Endothelial cell of hepatic sinusoid (primary cell): ENCODE results near the gene RASGRF1.
"Not testable (repeated sequence)": the region's sequence is repeated elsewhere in the genome, so short reads cannot be mapped to it uniquely, and the experiment has no call there.

Source experiments
- in situ Hi-C: cut with HindIII; loops from 2 replicates; pipeline ENCODE4 v1.10.0; 2017; ENCODE audit warnings: low sequenced_read_pairs

RASGRF1 gene

GRCh38 chr15:79042213-79042928 is 48.2 kb downstream of the RASGRF1 start:
- in situ Hi-C loops = loop anchor here (10.0 kb wide), 1 partner anchor 82 kb away; no protein-coding TSS in a partner anchor

GRCh38 chr15:79041601-79042168 is 48.9 kb downstream of the RASGRF1 start:
- in situ Hi-C loops = loop anchor here (10.0 kb wide), 1 partner anchor 83 kb away; no protein-coding TSS in a partner anchor

GRCh38 chr15:79037848-79038247 is 52.7 kb downstream of the RASGRF1 start:
- in situ Hi-C loops = no loop called here

- in situ Hi-C loops = no loop called here
Observed at GRCh38 chr15:79036323-79036722, 54.3 kb downstream of the RASGRF1 start.

- in situ Hi-C loops = no loop called here
Observed at GRCh38 chr15:79035814-79036213, 54.8 kb downstream of the RASGRF1 start.

GRCh38 chr15:79035111-79035601 is 55.4 kb downstream of the RASGRF1 start:
- in situ Hi-C loops = no loop called here

GRCh38 chr15:79034284-79034683 is 56.3 kb downstream of the RASGRF1 start:
- in situ Hi-C loops = loop anchor here (5.0 kb wide), 2 partner anchors 53 to 148 kb away; no protein-coding TSS in a partner anchor

GRCh38 chr15:79032656-79033055 is 57.9 kb downstream of the RASGRF1 start:
- in situ Hi-C loops = loop anchor here (5.0 kb wide), 2 partner anchors 55 to 150 kb away; no protein-coding TSS in a partner anchor

- in situ Hi-C loops = loop anchor here (5.0 kb wide), 2 partner anchors 55 to 150 kb away; no protein-coding TSS in a partner anchor
Observed at GRCh38 chr15:79031821-79032220, 58.8 kb downstream of the RASGRF1 start.

- in situ Hi-C loops = loop anchor here (5.0 kb wide), 2 partner anchors 56 to 151 kb away; no protein-coding TSS in a partner anchor
Observed at GRCh38 chr15:79031201-79031600, 59.4 kb downstream of the RASGRF1 start.

GRCh38 chr15:79030470-79030869 is 60.1 kb downstream of the RASGRF1 start:
- in situ Hi-C loops = loop anchor here (5.0 kb wide), 2 partner anchors 57 to 152 kb away; no protein-coding TSS in a partner anchor

GRCh38 chr15:79028411-79028964 is 62.1 kb downstream of the RASGRF1 start:
- in situ Hi-C loops = no loop called here

- in situ Hi-C loops = no loop called here
Observed at GRCh38 chr15:79027532-79028410, 62.8 kb downstream of the RASGRF1 start.

- in situ Hi-C loops = no loop called here
Observed at GRCh38 chr15:79025802-79026201, 64.8 kb downstream of the RASGRF1 start.

GRCh38 chr15:79025201-79025600 is 65.4 kb downstream of the RASGRF1 start:
- in situ Hi-C loops = no loop called here

GRCh38 chr15:79024493-79024892 is 66.1 kb downstream of the RASGRF1 start:
- in situ Hi-C loops = not testable (repeated sequence)

GRCh38 chr15:79023918-79024317 is 66.7 kb downstream of the RASGRF1 start:
- in situ Hi-C loops = no loop called here

GRCh38 chr15:79023546-79023890 is 67.1 kb downstream of the RASGRF1 start:
- in situ Hi-C loops = no loop called here

GRCh38 chr15:79018960-79019359 is 71.6 kb downstream of the RASGRF1 start:
- in situ Hi-C loops = no loop called here

- in situ Hi-C loops = no loop called here
Observed at GRCh38 chr15:79017953-79018352, 72.6 kb downstream of the RASGRF1 start.
